GM08714 (cell line): ENCODE data around the gene LILRB5.
"Not testable (repeated sequence)": the region's sequence is repeated elsewhere in the genome, so short reads cannot be mapped to it uniquely, and the experiment has no call there.

Source experiments
- H3K4me3 ChIP-seq: fragments of 200-500 bp; sonication (Bioruptor generic); 2 replicates; pipeline ENCODE4 v1.5.1; 2014; ENCODE audit warnings: mild to moderate bottlenecking, low read length, inconsistent platforms
- ZNF274 ChIP-seq: IDR thresholded peaks from 2 replicates; pipeline ENCODE4 v1.6.1; 2012; ENCODE audit warnings: mild to moderate bottlenecking, low read depth, low read length

The LILRB5 gene

DNA sequence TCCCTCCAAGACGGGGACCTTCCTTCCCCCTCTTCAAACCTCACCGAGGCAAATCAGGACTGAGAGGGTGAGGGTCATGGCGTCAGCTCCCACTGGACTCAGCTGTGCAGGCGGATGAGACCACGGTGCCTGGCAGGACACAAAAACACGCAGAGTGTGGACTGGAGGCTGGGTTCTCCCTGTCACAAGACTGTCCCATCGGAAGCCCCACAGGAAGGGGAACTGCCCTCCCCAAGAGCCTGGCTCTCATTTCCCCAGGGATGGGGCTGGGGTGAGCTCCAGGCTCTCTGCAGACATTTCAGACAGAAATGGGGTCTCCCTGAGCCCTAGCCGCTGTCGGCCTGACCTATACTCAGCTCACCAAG lies at the start of gene LILRB5:
TSS of gene LILRB5 (minus strand) at position 158 of the 365 bp plus-strand sequence. CDS start at position 78, 80 bp downstream.
- no peak within 1 kb of the TSS for H3K4me3 ChIP-seq
- TF ChIP-seq ZNF274: no peak

DNA sequence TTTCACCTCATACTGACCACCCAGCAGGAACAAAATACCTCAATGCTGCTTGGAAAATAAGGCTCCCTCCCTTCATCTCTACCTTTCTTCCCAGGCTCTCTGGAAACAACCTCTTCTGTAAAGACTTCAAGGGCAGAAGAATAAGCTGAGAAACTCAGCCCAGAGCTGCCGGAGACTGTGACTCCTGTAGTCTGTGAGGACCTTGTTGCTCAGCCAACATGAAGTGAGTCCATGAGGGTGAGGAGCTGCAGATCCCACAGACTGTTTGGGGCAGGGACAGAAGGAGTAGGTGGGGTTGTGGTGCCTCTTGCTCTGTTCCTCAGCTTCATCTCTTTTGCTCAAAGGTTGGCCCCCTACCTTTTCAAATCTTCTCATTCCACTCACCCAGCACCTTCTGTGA lies 48.1 kb upstream of the LILRB5 start:
- no peak overlapping the region for H3K4me3 ChIP-seq
- TF ChIP-seq ZNF274: no peak

DNA sequence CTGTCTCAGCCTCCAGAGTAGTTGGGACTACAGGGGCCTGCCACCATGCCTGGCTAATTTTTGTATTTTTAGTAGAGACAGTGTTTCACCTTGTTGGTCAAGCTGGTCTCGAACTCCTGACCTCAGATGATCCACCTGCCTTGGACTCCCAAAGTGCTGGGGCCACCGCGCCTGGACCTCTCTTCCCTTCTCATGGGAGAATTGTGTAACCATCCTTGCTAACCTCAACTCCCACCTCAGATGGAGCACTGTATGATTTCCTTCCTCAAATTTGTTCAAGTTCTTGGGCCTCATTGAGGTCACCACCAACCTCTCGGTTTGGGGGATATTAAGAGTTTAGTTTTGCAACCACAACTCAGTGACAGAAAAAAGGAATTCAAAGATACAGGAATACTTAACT lies 45.2 kb upstream of the LILRB5 start:
- TF ChIP-seq ZNF274: no peak
- H3K4me3 ChIP-seq: no peak overlapping the region

DNA sequence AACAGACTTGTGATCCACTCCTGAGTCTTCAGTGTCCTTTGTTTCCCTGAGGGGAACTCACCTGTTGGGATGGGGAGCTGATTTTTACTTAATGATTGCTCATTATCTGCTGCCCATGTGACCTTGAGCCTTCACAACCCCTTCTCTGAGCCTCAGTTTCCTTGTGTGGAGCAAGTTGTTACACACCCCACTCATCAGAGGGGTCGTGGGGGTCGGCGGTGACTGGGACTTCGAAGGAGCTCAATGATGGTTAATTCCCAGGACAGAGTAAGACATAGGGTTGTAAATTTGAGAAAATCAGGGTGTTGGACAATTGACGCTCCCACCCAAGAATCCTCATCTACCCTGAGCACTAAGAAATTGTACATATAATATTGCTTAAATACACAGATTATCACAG lies 42.4 kb upstream of the LILRB5 start:
- no peak for TF ChIP-seq ZNF274

DNA sequence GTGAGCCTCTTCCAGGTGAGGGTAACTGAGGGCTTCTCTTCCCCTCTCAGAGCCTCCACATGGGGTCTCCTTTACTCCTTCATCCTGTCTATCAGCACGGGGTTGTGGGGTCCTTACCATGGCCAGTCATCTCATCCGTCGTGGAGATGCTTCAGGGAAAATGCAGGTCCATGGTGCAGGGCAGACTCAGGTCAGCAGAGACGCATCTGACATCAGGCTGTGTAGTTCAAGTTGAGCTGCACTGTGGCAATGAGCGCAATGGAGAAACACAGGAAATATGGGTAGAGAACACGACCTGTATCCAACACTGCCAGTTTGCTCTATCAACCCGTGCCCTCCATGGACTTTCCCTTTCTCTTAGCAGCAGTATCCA lies 42.0 kb upstream of the LILRB5 start:
- TF ChIP-seq ZNF274: no peak
- H3K4me3 ChIP-seq: no peak overlapping the region

More for the DNA sequence above, 42.4 kb upstream of the LILRB5 start:
- no peak overlapping the region for H3K4me3 ChIP-seq

DNA sequence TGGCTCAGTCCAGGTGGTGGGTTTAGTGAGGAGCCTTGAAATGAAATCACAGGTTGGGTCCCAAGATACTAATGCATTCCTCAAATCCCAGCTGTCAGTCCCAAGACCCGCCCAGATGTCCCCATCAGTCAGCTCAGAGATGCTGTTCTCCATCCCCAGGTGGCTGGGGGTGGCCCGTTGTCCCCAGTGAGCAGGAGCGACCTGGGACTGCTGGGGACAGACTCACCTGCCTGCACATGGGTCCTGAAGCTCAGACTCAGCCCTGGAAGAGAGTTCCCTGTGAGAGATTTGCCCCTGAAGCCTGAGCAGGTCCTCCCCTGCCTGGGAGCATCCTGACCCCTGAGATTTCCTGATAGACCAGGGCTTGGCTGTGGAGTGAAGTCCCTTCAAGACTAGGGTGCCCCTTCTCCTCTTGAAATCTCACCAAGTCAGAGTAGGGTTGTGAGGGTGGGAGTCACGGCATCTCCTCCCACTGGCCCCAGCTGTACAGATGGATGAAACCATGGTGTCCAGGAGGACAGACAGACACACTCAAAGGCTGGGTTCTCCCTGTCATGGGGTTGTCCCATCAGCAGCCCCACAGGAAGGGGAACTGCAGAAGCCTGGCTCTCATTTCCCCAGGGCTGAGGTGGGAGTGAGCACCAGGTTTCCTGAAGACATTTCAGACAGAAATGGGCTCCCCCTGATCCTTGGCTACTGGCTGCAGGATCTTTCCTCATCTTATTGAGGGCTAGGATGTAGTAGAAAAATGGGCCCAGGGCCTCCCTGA lies 41.5 kb upstream of the LILRB5 start:
- no peak overlapping the region for H3K4me3 ChIP-seq
- no peak for TF ChIP-seq ZNF274

DNA sequence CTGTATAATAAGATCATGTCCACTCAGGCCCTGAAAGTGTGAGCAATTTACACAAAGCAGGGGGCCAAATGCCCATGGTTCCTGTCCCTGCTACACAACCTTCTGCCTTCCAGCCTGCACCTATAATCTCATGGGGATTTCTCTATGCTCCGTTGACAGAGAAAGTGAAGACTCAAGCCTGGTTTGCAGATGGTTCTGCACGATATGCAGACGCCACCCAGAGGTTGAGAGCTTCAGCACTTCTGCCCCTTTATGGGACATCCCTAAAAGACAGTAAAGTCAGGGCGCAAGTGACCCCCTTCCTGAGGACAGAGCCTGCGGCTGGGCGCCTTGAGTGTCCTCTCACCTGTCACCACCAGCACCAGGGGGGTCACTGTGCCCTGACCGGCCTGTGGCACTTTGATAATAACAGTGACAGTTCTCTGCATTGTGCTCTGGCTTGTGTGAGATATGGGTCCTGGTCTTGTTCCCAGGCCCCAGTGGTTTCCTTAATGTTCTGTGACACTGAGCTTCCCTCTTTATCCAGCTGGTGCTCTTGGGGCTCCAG lies 40.8 kb upstream of the LILRB5 start:
- no peak for TF ChIP-seq ZNF274
- H3K4me3 ChIP-seq: no peak overlapping the region

DNA sequence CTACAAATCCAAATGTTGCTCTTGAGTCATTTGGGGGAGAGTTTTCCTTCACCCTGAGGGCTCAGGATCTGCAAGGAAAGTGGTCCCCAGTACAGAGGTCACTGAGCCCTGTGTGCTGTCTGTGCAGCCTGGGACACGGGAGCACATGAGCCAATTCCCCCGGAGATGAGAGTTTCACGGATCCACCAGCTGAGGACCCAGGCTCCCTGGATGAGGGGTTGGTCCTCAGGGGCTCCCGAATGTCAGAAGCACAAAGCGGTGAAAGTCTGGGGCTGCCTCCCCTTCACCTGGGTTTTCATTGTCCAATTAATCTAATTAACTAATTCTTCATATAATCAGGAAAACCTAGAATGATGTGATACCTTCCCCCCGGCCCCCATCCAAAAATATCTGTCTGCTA lies 37.5 kb upstream of the LILRB5 start:
- no peak overlapping the region for H3K4me3 ChIP-seq
- TF ChIP-seq ZNF274: no peak

DNA sequence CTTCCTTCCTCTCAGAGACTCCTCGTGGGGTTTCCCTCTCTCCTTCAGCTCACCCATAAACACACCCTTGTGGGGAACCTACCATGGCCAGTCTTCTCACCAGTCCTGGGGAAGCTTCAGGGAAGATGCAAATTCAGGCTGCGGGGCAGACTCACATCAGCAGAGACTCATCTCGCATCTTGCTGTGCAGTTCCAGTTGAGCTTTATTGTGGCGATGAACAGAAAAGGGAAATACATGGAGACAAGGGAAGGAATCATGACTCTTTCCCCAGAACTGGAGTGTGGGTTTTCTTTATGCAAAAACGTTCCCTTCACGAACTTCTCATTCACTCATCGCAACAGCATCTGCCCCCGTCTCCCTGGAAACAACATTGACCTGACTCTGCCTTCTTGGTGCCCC lies 32.1 kb upstream of the LILRB5 start:
- H3K4me3 ChIP-seq: not testable (repeated sequence)

DNA sequence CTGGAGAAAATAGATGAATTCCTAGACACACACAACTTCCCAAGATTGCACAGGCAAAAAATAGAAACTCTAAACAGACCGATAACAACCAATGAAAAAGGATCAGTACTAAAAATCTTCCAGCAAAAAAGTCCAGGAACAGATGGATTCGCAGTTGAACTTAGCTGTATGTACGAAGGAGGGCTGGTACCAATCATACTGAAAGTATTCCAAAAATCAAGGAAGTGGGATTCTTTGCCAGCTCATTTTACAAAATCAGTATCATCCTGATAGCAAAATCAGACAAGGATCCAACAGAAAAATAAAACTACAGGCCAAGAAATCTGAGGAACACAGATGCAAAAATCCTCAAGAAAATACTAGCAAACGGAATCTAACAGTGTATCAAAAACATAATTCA lies 30.4 kb upstream of the LILRB5 start:
- no peak for TF ChIP-seq ZNF274
- no peak overlapping the region for H3K4me3 ChIP-seq

DNA sequence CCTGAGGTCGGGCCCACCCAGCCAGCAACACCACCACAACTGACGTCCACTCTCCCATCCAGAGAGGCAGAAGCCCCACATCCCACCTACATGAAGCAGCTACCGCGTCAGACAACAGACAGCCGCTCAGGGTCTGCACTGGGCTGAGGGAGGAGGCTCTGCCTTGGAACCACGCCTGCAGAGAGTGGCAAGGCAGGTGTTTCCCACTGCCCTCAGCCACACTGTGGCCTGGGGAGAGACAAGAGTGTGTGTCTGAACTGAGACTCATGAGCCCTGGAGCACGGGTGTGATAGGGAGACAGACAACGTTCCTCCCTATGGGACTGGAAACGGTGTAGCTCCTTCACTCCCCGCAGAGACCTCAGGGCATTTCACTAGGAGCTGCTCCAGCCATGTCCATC lies 29.2 kb upstream of the LILRB5 start:
- H3K4me3 ChIP-seq: not testable (repeated sequence)

DNA sequence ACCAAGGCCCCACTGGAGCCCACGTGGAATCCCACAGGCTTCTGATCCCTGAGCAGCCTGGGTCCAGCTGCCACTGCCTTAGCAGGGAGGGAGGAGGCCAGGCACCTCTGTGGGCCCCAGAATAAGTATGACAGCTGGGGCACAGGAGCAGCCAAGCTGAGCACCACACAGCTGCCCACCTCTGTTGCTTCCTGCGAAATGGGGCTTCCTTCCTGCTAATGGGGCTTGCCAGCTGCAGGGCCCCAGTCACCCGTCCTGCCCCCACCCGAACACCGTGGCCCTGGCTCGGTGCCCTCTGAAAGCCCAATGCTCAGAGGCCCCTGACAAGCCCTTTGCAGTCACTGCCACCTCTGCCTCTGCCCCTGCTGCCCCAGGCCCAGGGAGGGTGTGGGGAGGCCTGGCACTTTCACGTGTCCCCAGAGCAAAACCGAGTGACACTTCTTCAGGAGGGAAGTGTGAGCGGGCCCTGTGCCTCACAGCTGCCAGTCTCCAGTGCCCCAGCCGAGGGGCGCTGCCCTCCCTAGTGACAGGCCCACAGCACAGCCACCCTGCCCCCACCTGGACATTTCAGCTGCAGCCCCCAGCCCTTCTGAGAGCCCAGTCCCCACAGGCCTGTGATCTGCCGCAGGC lies 28.5 kb upstream of the LILRB5 start:
- H3K4me3 ChIP-seq: not testable (repeated sequence)

DNA sequence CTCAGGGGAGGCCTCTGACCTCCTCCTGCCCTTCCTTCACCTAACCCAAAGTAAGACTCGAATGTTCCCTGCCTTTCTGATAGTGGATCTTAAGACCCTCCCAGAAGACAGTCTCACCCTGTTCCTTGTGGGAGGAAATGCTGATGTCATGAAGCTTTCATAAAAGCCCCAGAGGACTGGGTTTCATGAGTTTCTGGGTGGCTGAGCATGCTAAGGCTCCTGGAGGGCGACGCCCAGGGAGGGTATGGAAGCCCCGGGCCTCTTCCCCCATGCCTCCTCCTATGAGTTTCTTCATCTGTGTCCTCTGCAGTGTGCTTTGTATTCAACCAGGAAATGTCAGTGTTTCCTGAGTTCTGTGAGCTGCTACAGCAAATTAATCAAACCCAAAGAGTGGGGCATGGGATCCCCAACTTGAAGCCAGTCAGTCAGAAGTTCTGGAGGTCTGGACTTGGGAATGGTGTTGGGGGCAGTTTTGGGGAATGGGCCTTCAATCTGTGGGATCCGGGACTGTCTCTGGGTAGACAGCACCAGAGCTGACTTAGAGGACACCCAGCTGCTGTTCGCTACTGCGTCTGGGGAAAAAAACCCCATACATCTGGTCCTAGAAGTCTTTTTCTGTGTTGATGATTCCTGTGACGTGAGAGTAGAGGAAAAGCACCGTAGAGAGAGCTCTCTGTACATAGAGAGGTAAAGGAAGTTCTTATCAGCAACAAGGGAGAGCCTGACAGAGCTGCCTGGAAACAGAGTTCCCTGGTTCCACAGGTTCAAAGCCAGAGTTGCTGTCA lies 25.8 kb upstream of the LILRB5 start:
- no peak overlapping the region for H3K4me3 ChIP-seq
- no peak for TF ChIP-seq ZNF274

DNA sequence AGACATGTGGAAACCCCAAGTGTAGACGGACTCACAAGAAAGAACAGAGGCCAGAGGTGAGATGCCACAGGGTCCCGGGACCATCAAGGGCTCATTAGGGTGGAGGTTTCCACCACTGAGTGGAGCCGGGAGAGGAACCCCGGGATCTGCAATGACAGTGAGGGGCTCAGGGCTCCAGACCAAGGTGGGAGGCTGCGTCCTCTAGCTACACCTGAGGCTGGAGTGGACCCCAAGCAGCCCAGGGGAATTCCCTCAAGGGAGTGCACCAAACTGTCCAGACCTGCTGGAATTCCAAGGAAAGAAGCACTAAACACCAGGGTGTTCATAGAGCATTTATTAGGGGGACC lies 24.6 kb upstream of the LILRB5 start:
- not testable (repeated sequence) for H3K4me3 ChIP-seq
